HepG2 (cell line): ENCODE results near the gene MED13. TPM values are rescaled to one million over a fixed set of nuclear protein-coding genes. Genes with fewer than 3 reads are reported as not detected.

Experiments
- BHLHE40 ChIP-seq: IDR thresholded peaks from 2 replicates; pipeline ENCODE4 v1.6.1; 2011; ENCODE audit warnings: low read length, improper control_type of control experiment
- DZIP1 ChIP-seq: sonication (generic); formaldehyde crosslinking; IDR thresholded peaks from 2 replicates; pipeline ENCODE4 v1.5.0; 2020; ENCODE audit warnings: mild to moderate bottlenecking, missing genetic modification reagents
- ETV6 ChIP-seq: sonication (generic); formaldehyde crosslinking; conservative IDR thresholded peaks from 2 replicates; pipeline ENCODE4 v1.4.0; 2020; ENCODE audit warnings: missing genetic modification reagents
- HMGA1 ChIP-seq: sonication (generic); formaldehyde crosslinking; conservative IDR thresholded peaks from 2 replicates; pipeline ENCODE4 v1.4.0; 2020; ENCODE audit warnings: missing genetic modification reagents
- HOXA3 ChIP-seq: sonication (generic); formaldehyde crosslinking; IDR thresholded peaks from 2 replicates; pipeline ENCODE4 v1.5.0; 2020; ENCODE audit warnings: missing genetic modification reagents
- MNT ChIP-seq: fragments of 450-650 bp; IDR thresholded peaks from 2 replicates; pipeline ENCODE4 v1.6.1; 2016
- NFE2 ChIP-seq: sonication (generic); formaldehyde crosslinking; IDR thresholded peaks from 2 replicates; pipeline ENCODE4 v1.4.0; 2020; ENCODE audit warnings: missing genetic modification reagents
- SCMH1 ChIP-seq: sonication (generic); formaldehyde crosslinking; IDR thresholded peaks from 2 replicates; pipeline ENCODE4 v1.9.0; 2021; ENCODE audit warnings: missing genetic modification reagents, mild to moderate bottlenecking, borderline replicate concordance
- SKIL ChIP-seq: sonication (generic); formaldehyde crosslinking; IDR thresholded peaks from 2 replicates; pipeline ENCODE4 v1.8.0; 2022; ENCODE audit warnings: missing genetic modification reagents, mild to moderate bottlenecking, moderate library complexity, borderline replicate concordance
- SNAPC2 ChIP-seq: sonication (generic); formaldehyde crosslinking; IDR thresholded peaks from 2 replicates; pipeline ENCODE4 v1.8.1; 2022; ENCODE audit warnings: mild to moderate bottlenecking, missing genetic modification reagents
- ZBTB49 ChIP-seq: sonication (generic); formaldehyde crosslinking; IDR thresholded peaks from 2 replicates; pipeline ENCODE4 v1.4.0; 2020; ENCODE audit warnings: missing genetic modification reagents, borderline replicate concordance
- ZNF205 ChIP-seq: IDR thresholded peaks from 2 replicates; pipeline ENCODE4 v1.6.1; 2018; ENCODE audit warnings: missing biosample characterization, missing genetic modification reagents
- ZNF280B ChIP-seq: sonication (generic); formaldehyde crosslinking; IDR thresholded peaks from 2 replicates; pipeline ENCODE4 v1.5.0; 2020; ENCODE audit warnings: missing genetic modification reagents, mild to moderate bottlenecking, borderline replicate concordance
- ZNF331 ChIP-seq: sonication (generic); formaldehyde crosslinking; IDR thresholded peaks from 2 replicates; pipeline ENCODE4 v1.4.0; 2020; ENCODE audit warnings: missing genetic modification reagents
- ZNF446 ChIP-seq: sonication (generic); formaldehyde crosslinking; IDR thresholded peaks from 2 replicates; pipeline ENCODE4 v1.5.0; 2020; ENCODE audit warnings: mild to moderate bottlenecking, missing genetic modification reagents
- ZNF547 ChIP-seq: sonication (generic); formaldehyde crosslinking; IDR thresholded peaks from 2 replicates; pipeline ENCODE4 v1.5.1; 2020; ENCODE audit warnings: mild to moderate bottlenecking, missing genetic modification reagents
- ZNF569 ChIP-seq: sonication (generic); formaldehyde crosslinking; IDR thresholded peaks from 2 replicates; pipeline ENCODE4 v1.5.0; 2020; ENCODE audit warnings: mild to moderate bottlenecking, missing genetic modification reagents, moderate library complexity, borderline replicate concordance
- ZNF777 ChIP-seq: sonication (generic); formaldehyde crosslinking; IDR thresholded peaks from 2 replicates; pipeline ENCODE4 v1.4.0; 2020; ENCODE audit warnings: missing genetic modification reagents
- polyA plus RNA-seq, 8 experiments: library from polyadenylated mRNA; depleted of rRNA in 3 of 8; stranded (reverse) in 7 of 8; unstranded in 1 of 8; fragments of >200 nt; fragmentation: Illumina TruSeq in 4 of 8; extraction: Trizol in 4 of 8; gene quantifications; 2 replicates each; pipeline versions ENCODE4 v1.2.1 to v1.2.3, GENCODE V29; 2011 to 2016; ENCODE audit warnings: low read depth in 4 of 8, missing spikeins in 1 of 8, mixed read lengths in 1 of 8; ENCODE audit not compliant: insufficient read depth in 1 of 8
- total RNA-seq, 5 experiments: library from RNA; depleted of rRNA; stranded (reverse); fragments of >200 nt; fragmentation: Illumina TruSeq; extraction: Trizol; gene quantifications; 2 replicates each; pipeline ENCODE4 v1.2.3, GENCODE V29; 2016; ENCODE audit warnings: low read depth in 1 of 5

MED13 gene
- total and polyA plus RNA-seq, 2 of the 13 experiments (the other 11 are each of a cell fraction or from before 2014, with no cell fraction given), result 27.4 to 69.1 TPM

- TF ChIP-seq ZNF280B (peak; percentile 99), MNT (no peak), ZNF446 (CRISPR knock-in tag) (peak; percentile 91; the same call in 1 of the 2 replicates), SNAPC2 (peak; percentile 89; the same call in 1 of the 2 replicates), HMGA1 (CRISPR knock-in tag) (no peak), DZIP1 (peak; percentile 94), ZNF205 (CRISPR knock-in tag) (no peak), BHLHE40 (no peak), ZNF777 (peak; percentile 33; the same call in 1 of the 2 replicates), SKIL (no peak), ZNF569 (CRISPR knock-in tag) (0 out of 2 replicates have a peak, but pooled peaks have one; percentile 54), ETV6 (CRISPR knock-in tag) (peak; percentile 82), NFE2 (CRISPR knock-in tag) (no peak; the same call in 1 of the 2 replicates), SCMH1 (CRISPR knock-in tag) (no peak), ZNF547 (CRISPR knock-in tag) (peak; percentile 66), ZBTB49 (peak; percentile 38; the same call in 1 of the 2 replicates), ZNF331 (CRISPR knock-in tag) (peak; percentile 43; the same call in 1 of the 2 replicates), HOXA3 (CRISPR knock-in tag) (peak; percentile 72)
Measured at GRCh38 chr17:61927208-61928100, 137.6 kb downstream of the MED13 start, which contains the start of gene INTS2 (continued).
